ENCODE measurements around the gene UBL4A. TPM values are rescaled to one million over a fixed set of nuclear protein-coding genes. Genes with fewer than 3 reads are reported as not detected.

Gene UBL4A
- polyA plus RNA-seq, 1 donor (not counting 4 experiments of a cell fraction or from before 2014, with no cell fraction given) = 15.2 TPM

GRCh38 chrX:154511761-154512160 lies 25.3 kb upstream of the UBL4A start:
- dilution Hi-C loops (cut with MboI; ENCODE audit: extremely low pct_ligation_motif_present, low sequenced_read_pairs) = no loop called here
- H3K4me3 ChIP-seq (ENCODE audit: control insufficient read depth in 2 of 3, extremely low read depth in 1 of 3, insufficient read depth in 2 of 3, low read depth in 1 of 3, low read length in 3 of 3) = no peak overlapping the region
- H3K79me2 ChIP-seq (ENCODE audit: control insufficient read depth, insufficient read depth, low read length) = peaks cover 6% of the 10 kb centered on the region
- H3K36me3 ChIP-seq (ENCODE audit: control insufficient read depth in 2 of 2, extremely low read depth in 1 of 2, insufficient read depth in 2 of 2, low read length in 2 of 2) = no peaks in the 10 kb centered on the region
- DNase-seq (ENCODE audit: low read depth, low spot score) (no peak), FAIRE-seq (no peak)
- H3K27ac ChIP-seq (ENCODE audit: control insufficient read depth, insufficient read depth, low read length) = no peak overlapping the region
- H3K4me1 ChIP-seq (ENCODE audit: control insufficient read depth, extremely low read depth, insufficient read depth, low read length) = peaks cover under 1% of the 10 kb centered on the region
- TF ChIP-seq EZH2 (IDR thresholded peaks at IDR 0.05; ENCODE audit: low read length) = no peak
- TF ChIP-seq, protein P1, sequence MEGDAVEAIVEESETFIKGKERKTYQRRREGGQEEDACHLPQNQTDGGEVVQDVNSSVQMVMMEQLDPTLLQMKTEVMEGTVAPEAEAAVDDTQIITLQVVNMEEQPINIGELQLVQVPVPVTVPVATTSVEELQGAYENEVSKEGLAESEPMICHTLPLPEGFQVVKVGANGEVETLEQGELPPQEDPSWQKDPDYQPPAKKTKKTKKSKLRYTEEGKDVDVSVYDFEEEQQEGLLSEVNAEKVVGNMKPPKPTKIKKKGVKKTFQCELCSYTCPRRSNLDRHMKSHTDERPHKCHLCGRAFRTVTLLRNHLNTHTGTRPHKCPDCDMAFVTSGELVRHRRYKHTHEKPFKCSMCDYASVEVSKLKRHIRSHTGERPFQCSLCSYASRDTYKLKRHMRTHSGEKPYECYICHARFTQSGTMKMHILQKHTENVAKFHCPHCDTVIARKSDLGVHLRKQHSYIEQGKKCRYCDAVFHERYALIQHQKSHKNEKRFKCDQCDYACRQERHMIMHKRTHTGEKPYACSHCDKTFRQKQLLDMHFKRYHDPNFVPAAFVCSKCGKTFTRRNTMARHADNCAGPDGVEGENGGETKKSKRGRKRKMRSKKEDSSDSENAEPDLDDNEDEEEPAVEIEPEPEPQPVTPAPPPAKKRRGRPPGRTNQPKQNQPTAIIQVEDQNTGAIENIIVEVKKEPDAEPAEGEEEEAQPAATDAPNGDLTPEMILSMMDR (optimal IDR thresholded peaks at IDR 0.05 in 1 of 3, IDR thresholded peaks at IDR 0.05 in 1 of 3, conservative IDR thresholded peaks at IDR 0.05 in 1 of 3; ENCODE audit: extremely low read depth in 1 of 3, insufficient read depth in 2 of 3, low read length in 3 of 3) = no peak
- no peak overlapping the region for H3K4me2 ChIP-seq (ENCODE audit: control insufficient read depth, extremely low read depth, insufficient read depth, low read depth, low read length)
- H3K9me3 ChIP-seq (ENCODE audit: control insufficient read depth, low read depth, low read length) = peaks cover 3% of the 10 kb centered on the region
- H3K9ac ChIP-seq (ENCODE audit: control insufficient read depth, extremely low read depth, insufficient read depth, low read length) = no peak overlapping the region
- no peaks in the 10 kb centered on the region for H4K20me1 ChIP-seq (ENCODE audit: control insufficient read depth, extremely low read depth, insufficient read depth, low read length)
- H3K9me1 ChIP-seq (ENCODE audit: control insufficient read depth, extremely low read depth, insufficient read depth, low read length) = no peaks in the 10 kb centered on the region
- H2AFZ ChIP-seq (ENCODE audit: control insufficient read depth, low read length) = no peak overlapping the region
- no peaks in the 10 kb centered on the region for H3K27me3 ChIP-seq (ENCODE audit: control insufficient read depth, extremely low read depth, insufficient read depth, low read length)

DNA sequence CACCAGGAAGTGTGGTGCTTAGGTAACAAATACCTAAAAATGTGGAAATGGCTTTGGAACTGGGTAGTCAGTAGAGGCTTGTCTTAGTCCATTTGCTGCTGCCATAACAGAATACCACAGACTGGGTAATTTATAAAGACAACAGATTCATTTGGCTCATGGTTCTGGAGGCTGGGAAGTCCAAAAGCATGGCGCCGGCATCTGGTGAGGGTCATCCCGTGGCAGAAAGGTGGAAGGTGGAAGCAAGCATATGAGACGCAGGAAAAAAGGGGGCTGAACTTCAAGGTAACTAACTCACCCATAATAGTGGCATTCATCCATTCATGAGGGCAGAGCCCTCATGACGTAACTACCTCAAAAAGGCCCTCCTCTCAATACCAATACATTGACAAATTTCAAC lies 23.0 kb upstream of the UBL4A start:
- DNase-seq (ENCODE audit: low read depth, low spot score) (no peak), FAIRE-seq (no peak)
- Histone ChIP-seq H3K36me3 (ENCODE audit: control insufficient read depth in 2 of 2, extremely low read depth in 1 of 2, insufficient read depth in 2 of 2, low read length in 2 of 2) (no peaks in the 10 kb centered on the region), H3K4me1 (ENCODE audit: control insufficient read depth, extremely low read depth, insufficient read depth, low read length) (no peaks in the 10 kb centered on the region), H3K9ac (ENCODE audit: control insufficient read depth, extremely low read depth, insufficient read depth, low read length) (no peak overlapping the region), H3K27me3 (ENCODE audit: control insufficient read depth, extremely low read depth, insufficient read depth, low read length) (no peaks in the 10 kb centered on the region), H3K4me3 (ENCODE audit: control insufficient read depth in 2 of 3, extremely low read depth in 1 of 3, insufficient read depth in 2 of 3, low read depth in 1 of 3, low read length in 3 of 3) (no peak overlapping the region), H3K9me1 (ENCODE audit: control insufficient read depth, extremely low read depth, insufficient read depth, low read length) (no peaks in the 10 kb centered on the region), H3K79me2 (ENCODE audit: control insufficient read depth, insufficient read depth, low read length) (peaks cover 3% of the 10 kb centered on the region), H3K9me3 (ENCODE audit: control insufficient read depth, low read depth, low read length) (peaks cover 3% of the 10 kb centered on the region), H3K27ac (ENCODE audit: control insufficient read depth, insufficient read depth, low read length) (no peak overlapping the region), H2AFZ (ENCODE audit: control insufficient read depth, low read length) (no peak overlapping the region), H3K4me2 (ENCODE audit: control insufficient read depth, extremely low read depth, insufficient read depth, low read depth, low read length) (no peak overlapping the region), H4K20me1 (ENCODE audit: control insufficient read depth, extremely low read depth, insufficient read depth, low read length) (no peaks in the 10 kb centered on the region)
- dilution Hi-C loops (cut with MboI; ENCODE audit: extremely low pct_ligation_motif_present, low sequenced_read_pairs) = no loop called here
- TF ChIP-seq EZH2 (IDR thresholded peaks at IDR 0.05; ENCODE audit: low read length) = no peak
- TF ChIP-seq, protein P1 (optimal IDR thresholded peaks at IDR 0.05 in 1 of 3, IDR thresholded peaks at IDR 0.05 in 1 of 3, conservative IDR thresholded peaks at IDR 0.05 in 1 of 3; ENCODE audit: extremely low read depth in 1 of 3, insufficient read depth in 2 of 3, low read length in 3 of 3) = no peak

Data from keratinocyte (primary cell).